ENCODE measurements around the gene CCDC159.

GRCh38 chr19:11377756-11378155 is 31.4 kb downstream of the CCDC159 start:
- no peak for TF ChIP-seq CTCF (IDR thresholded peaks at IDR 0.05)
- no peak for TF ChIP-seq USF2 (CRISPR knock-in tag; IDR thresholded peaks at IDR 0.05)
- TF ChIP-seq FOXP4 (CRISPR knock-in tag; IDR thresholded peaks at IDR 0.05) = no peak
- TF ChIP-seq AR (CRISPR knock-in tag; IDR thresholded peaks at IDR 0.05) = no peak
